ENCODE data around the gene TLE3.

The TLE3 gene

GRCh38 chr15:70025413-70026296 lies 72.1 kb downstream of the TLE3 start:
- no peak overlapping the region for H3K4me3 ChIP-seq (ENCODE audit: low read depth, low read length)
- DNase-seq (ENCODE audit: low read depth): no peak
- TF ChIP-seq, protein P1, sequence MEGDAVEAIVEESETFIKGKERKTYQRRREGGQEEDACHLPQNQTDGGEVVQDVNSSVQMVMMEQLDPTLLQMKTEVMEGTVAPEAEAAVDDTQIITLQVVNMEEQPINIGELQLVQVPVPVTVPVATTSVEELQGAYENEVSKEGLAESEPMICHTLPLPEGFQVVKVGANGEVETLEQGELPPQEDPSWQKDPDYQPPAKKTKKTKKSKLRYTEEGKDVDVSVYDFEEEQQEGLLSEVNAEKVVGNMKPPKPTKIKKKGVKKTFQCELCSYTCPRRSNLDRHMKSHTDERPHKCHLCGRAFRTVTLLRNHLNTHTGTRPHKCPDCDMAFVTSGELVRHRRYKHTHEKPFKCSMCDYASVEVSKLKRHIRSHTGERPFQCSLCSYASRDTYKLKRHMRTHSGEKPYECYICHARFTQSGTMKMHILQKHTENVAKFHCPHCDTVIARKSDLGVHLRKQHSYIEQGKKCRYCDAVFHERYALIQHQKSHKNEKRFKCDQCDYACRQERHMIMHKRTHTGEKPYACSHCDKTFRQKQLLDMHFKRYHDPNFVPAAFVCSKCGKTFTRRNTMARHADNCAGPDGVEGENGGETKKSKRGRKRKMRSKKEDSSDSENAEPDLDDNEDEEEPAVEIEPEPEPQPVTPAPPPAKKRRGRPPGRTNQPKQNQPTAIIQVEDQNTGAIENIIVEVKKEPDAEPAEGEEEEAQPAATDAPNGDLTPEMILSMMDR (IDR thresholded peaks at IDR 0.05; ENCODE audit: control insufficient read depth, extremely low read depth, insufficient read depth): no peak

DNA sequence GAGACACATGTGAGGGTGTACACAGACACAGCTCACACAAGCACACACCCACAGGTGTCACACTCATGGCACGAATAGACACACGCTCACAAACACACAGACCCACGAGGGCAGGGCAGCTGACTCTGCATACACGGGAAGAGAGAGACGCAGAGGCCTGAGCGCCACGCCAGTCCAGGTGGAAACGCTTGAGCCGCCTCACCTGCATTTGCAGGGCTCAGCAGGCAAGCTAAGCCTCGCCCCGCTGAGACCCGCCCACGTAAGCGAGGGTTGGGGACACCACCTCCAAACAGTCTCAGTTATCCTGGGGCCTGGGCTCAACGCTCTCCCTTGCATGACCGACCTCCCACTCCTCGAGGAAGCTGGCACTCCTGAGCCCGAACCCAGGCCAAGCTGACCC lies 73.2 kb downstream of the TLE3 start:
- TF ChIP-seq, protein P1 (IDR thresholded peaks at IDR 0.05; ENCODE audit: control insufficient read depth, extremely low read depth, insufficient read depth): no peak
- H3K4me3 ChIP-seq (ENCODE audit: low read depth, low read length): no peak overlapping the region
- no peak for DNase-seq (ENCODE audit: low read depth)

DNA sequence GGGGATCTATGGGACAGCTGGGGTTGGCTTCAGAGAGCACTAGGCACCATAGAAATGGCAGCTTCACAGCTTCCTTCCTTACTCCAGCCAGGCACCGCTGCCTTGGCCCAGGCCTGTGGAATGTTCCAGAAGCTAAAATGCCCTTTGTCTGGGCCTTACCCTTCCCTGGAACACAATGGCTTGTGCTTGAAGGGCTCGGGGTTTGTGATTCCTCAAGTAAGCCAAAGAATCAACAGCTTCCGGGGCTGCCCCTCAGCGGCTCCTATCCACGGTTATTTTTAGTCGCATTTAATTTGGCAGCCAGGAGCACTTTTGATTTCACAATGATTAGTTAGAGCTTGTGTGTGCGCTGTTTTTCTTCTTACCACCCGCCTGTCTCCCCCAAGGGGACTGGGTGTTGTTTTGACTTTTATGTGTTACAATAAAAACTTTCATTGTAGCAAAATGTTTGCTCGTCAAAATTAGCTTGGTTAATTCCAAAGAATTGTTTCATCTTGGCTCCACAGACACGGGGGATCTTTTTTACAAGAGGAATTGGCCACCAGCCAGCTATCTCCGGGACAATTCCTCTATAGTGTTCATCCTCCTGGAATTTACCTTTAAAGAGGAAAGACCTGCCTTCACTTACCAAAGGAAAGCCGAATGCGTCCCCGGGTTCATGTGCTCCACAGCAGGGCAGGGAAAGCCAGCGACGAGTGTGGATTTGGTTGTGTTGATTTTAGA lies 73.8 kb downstream of the TLE3 start:
- DNase-seq (ENCODE audit: low read depth): no peak
- TF ChIP-seq, protein P1 (IDR thresholded peaks at IDR 0.05; ENCODE audit: control insufficient read depth, extremely low read depth, insufficient read depth): no peak
- no peak overlapping the region for H3K4me3 ChIP-seq (ENCODE audit: low read depth, low read length)

- TF ChIP-seq, protein P1 (IDR thresholded peaks at IDR 0.05; ENCODE audit: control insufficient read depth, extremely low read depth, insufficient read depth): no peak
- no peak for DNase-seq (ENCODE audit: low read depth)
- no peak overlapping the region for H3K4me3 ChIP-seq (ENCODE audit: low read depth, low read length)
Observed at GRCh38 chr15:70023064-70023768, 74.5 kb downstream of the TLE3 start.

DNA sequence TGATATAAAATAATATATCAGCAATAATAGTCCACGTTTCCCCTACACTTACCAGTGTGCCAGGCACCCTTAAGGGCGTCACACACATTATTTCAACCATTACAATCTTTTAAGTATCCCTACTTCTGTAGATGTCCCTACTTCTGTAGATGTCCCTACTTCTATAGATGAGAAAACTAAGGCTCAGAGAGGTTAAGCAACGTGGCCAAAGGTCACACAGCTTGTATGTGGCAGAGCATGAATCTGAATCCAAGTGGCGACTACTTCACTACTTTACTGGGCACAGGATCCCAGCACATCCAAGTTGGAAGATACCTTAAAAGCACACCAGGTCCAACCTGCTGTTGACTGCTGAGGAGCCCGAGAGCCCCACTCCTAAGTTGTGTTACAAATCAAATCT lies 77.5 kb downstream of the TLE3 start:
- TF ChIP-seq, protein P1 (IDR thresholded peaks at IDR 0.05; ENCODE audit: control insufficient read depth, extremely low read depth, insufficient read depth): no peak

DNA sequence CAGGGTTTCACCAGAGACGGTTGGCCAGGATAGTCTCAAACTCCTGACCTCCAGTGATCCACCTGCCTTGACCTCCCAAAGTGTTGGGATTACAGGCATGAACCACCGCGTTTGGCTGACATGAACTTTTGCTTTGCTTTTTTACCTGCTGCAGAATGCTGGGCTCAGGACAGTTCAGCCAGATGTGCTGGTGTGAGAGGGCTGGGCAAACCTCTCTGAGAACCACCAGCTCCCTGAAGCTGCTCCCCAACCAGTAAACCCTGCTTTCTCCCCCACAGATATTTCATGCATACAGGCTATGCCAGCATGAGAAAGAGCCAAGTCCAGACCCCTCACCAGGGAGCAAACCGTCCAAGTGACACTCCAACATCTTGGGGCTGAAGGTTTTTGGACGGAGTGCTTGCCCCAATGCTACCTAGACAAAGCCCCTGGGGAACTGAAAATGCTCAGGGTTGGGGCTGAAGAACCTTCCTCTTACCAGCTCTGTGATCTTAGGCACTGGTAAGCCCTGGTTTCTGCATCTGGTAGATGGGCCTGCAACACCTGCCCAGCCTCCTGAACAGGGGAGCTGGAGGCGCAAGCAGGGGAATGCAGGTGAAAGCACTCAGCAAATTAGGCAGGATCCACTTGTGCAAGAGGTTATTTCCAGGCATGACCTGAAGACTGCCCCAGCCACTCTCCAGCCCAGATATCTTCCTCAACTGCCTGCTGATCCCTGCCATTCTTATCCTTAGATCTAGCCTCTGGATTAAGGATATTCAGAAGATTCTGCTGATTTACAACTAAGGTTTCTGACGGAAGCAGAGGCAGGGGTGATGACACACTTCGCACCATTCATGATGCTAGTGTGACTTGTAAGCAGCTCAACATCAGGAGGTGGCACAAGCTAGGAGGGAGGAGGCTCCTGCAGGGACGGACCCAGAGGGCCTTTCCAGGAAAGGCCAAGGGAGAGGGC lies 78.8 kb downstream of the TLE3 start:
- H3K4me3 ChIP-seq (ENCODE audit: low read depth, low read length): no peak overlapping the region
- DNase-seq (ENCODE audit: low read depth): no peak
- TF ChIP-seq, protein P1 (IDR thresholded peaks at IDR 0.05; ENCODE audit: control insufficient read depth, extremely low read depth, insufficient read depth): no peak

More for the DNA sequence above, 77.5 kb downstream of the TLE3 start:
- no peak for DNase-seq (ENCODE audit: low read depth)
- no peak overlapping the region for H3K4me3 ChIP-seq (ENCODE audit: low read depth, low read length)

All from LNCaP clone FGC (cell line).